ENCODE data around the gene BAAT.

BAAT gene

DNA sequence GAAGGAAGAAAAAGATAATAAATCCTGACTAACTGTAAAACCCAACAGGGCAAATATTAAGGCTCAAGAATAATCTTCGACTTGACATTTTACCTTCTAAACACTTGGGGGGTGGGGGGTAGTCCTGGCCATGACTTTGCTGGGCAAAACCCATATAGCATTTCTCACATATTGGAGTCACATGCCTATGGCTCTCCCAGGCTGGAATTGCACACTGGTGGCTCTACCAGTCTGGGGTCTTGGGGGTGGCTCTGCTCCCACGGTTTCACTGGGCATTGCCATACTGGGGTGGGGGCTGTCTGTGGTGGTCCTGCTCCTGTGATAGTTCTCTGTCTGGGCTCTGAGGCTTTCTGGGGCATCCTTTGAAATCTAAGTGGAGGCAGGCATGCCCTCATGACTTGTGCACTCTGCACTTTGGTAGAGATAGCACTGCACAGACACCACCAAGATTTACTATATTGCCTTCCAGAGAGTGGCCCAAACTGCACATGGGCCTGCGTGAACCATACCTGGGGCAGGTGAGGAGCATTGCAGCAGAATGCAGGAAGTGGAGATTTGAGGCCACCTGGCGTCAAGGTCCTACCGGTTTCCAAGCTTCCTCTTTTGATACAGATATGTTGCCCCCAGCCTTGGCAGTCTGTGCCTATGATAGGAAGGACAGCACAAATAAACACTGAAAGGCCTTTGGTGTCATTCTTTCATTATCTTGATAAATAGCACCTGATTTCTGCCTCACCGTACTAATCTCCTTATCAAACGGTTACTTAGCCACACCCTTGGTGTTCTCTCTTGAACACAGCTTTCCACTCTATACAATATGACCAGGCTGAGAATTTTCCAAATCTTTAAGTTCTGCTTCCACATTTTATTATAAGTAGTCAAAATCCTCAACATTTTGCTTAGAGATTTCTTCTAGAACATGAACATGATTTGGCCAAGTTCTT lies 29.8 kb downstream of the BAAT start:
- no peaks in the 10 kb centered on the region for H3K4me1 ChIP-seq (ENCODE audit: control insufficient read depth, insufficient read depth, low read length)
- no peaks in the 10 kb centered on the region for H3K9me3 ChIP-seq (replicated peaks; ENCODE audit: low read length)
- no peak overlapping the region for H3K4me3 ChIP-seq (ENCODE audit: low read length)

DNA sequence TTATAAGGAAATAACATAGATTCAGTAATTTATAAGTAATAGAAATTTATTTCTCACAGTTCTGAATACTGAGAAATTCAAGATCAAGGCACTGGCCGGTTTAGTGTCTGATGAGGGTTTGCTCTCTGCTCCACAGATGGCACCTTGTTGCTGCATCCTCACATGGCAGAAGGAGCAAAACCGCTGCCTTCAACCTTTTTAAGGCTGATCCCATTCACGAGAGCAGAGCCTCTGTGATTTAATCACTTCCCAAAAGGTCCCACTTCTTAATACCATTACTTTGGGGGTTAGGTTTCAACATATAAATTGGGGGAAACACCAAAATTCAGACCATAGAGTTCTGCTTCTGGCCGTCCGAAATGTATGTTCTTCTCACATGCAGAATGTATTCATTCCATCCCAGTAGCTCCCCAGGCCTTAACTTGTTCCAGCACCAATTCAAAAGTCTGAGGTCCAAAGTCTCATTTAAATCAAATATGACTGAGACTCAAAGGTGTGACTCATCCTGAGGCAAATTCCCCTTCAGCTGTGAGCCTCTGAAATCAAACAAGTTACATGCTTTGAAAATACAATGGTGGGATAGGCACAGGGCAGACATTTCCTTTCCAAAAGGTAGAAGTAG lies 30.6 kb downstream of the BAAT start:
- Histone ChIP-seq H3K4me1 (ENCODE audit: control insufficient read depth, insufficient read depth, low read length) (no peaks in the 10 kb centered on the region), H3K9me3 (replicated peaks; ENCODE audit: low read length) (no peaks in the 10 kb centered on the region), H3K4me3 (ENCODE audit: low read length) (no peak overlapping the region), H3K36me3 (ENCODE audit: insufficient read depth, low read length) (no peaks in the 10 kb centered on the region), H3K27me3 (ENCODE audit: control insufficient read depth, insufficient read depth, low read length) (no peaks in the 10 kb centered on the region), H3K9ac (ENCODE audit: low read depth, low read length) (no peak overlapping the region), H3K4me2 (ENCODE audit: low read length) (no peak overlapping the region)

More for the DNA sequence above, 29.8 kb downstream of the BAAT start:
- H3K27me3 ChIP-seq (ENCODE audit: control insufficient read depth, insufficient read depth, low read length), result no peaks in the 10 kb centered on the region
- no peaks in the 10 kb centered on the region for H3K36me3 ChIP-seq (ENCODE audit: insufficient read depth, low read length)
- no peak overlapping the region for H3K9ac ChIP-seq (ENCODE audit: low read depth, low read length)
- H3K4me2 ChIP-seq (ENCODE audit: low read length), result no peak overlapping the region

DNA sequence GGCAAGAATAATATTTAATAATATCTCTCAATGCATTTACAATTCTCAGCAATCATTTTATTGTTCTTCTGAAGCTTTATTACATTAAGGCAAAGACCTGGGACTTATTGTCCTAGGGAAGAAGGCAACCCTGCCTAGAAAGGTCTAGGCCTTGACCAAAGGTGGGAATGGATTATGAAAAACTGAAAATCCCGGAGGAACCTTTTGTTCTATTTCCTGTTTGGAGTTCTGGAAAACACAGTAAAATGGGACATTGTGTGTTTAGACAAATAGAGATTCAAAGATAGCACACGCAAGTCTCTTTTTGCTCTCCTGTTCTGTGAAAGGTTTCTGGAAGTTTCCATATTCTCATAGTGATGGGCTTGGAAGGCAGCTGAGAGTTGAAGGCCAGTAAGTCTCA lies 31.1 kb downstream of the BAAT start:
- Histone ChIP-seq H3K27me3 (ENCODE audit: control insufficient read depth, insufficient read depth, low read length) (no peaks in the 10 kb centered on the region), H3K4me2 (ENCODE audit: low read length) (no peak overlapping the region), H3K4me3 (ENCODE audit: low read length) (no peak overlapping the region), H3K9ac (ENCODE audit: low read depth, low read length) (no peak overlapping the region), H3K36me3 (ENCODE audit: insufficient read depth, low read length) (no peaks in the 10 kb centered on the region), H3K9me3 (replicated peaks; ENCODE audit: low read length) (no peaks in the 10 kb centered on the region), H3K4me1 (ENCODE audit: control insufficient read depth, insufficient read depth, low read length) (no peaks in the 10 kb centered on the region)

DNA sequence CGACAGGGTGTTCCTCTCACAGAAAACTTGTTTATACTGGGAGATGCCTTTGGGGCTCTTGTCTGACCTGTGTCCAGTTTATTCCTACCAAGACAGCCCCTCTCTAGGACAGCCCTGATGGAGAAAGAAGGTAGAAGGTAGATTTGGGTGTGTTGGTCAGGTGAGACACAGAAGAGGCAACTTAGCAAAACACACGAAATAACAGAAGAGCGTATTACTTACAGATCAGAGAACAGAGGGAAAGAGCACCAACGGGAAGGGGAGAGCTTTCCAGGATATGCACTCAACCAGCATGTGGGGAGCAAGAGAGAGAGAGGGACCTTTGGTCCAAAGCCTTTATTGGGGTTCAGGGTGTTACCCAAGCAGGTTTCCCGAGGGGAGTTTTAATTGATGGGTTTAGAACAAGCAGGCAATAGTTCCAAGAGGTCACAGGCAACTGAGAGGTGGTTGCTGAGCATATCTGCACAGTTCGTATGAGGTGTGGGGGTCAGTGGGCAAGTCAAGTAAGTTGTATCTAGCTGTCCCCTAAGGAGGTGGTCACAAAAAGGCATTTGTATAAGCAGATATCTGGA lies 31.8 kb downstream of the BAAT start:
- H3K27me3 ChIP-seq (ENCODE audit: control insufficient read depth, insufficient read depth, low read length), result peaks cover 2% of the 10 kb centered on the region
- no peak overlapping the region for H3K4me2 ChIP-seq (ENCODE audit: low read length)
- no peak overlapping the region for H3K9ac ChIP-seq (ENCODE audit: low read depth, low read length)

DNA sequence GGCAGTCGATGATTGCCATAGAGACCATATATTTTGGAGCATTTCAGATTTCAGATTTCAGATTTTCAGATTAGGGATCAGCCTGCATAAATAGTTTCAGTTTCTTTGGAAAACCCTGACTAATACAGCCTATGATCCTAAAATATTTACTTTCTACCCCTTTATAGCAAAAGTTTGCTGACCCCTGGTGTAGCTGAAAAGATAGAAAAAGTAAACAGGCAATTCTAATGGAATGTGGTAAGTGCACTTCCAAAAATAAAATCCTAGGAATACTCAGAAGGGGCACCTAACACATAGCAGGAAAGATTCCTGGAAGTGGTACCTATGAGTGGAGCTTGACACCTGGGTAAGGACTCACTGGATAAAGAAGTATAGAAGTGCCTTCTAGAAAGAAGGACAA lies 34.5 kb downstream of the BAAT start:
- no peak overlapping the region for H3K9ac ChIP-seq (ENCODE audit: low read depth, low read length)

More for the DNA sequence above, 31.8 kb downstream of the BAAT start:
- no peaks in the 10 kb centered on the region for H3K4me1 ChIP-seq (ENCODE audit: control insufficient read depth, insufficient read depth, low read length)
- no peaks in the 10 kb centered on the region for H3K9me3 ChIP-seq (replicated peaks; ENCODE audit: low read length)
- no peak overlapping the region for H3K4me3 ChIP-seq (ENCODE audit: low read length)
- no peaks in the 10 kb centered on the region for H3K36me3 ChIP-seq (ENCODE audit: insufficient read depth, low read length)

DNA sequence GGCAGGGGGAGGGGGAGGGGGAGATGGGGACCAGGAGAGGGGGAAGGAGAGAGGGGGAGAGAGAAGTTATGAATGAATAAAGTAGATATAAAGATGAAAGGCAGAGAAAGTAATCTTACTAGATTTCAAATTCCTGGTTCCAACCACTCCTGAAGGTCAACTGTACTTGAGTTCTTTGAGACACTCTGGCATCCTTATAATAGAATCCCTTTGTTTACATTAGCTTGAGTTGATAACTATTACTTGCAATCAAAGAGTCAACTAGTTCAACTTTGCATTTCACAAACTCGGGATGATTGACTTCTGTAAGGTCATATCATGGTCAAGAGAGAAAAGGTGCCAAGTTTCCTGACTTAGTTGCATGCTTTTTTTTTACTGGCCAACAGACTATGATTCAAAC lies 42.2 kb downstream of the BAAT start:
- no peak overlapping the region for H3K4me2 ChIP-seq (ENCODE audit: low read length)
- no peaks in the 10 kb centered on the region for H3K36me3 ChIP-seq (ENCODE audit: insufficient read depth, low read length)

More for the DNA sequence above, 34.5 kb downstream of the BAAT start:
- no peaks in the 10 kb centered on the region for H3K4me1 ChIP-seq (ENCODE audit: control insufficient read depth, insufficient read depth, low read length)
- no peak overlapping the region for H3K4me2 ChIP-seq (ENCODE audit: low read length)
- H3K27me3 ChIP-seq (ENCODE audit: control insufficient read depth, insufficient read depth, low read length), result peaks cover 7% of the 10 kb centered on the region
- H3K9me3 ChIP-seq (replicated peaks; ENCODE audit: low read length), result no peaks in the 10 kb centered on the region
- H3K36me3 ChIP-seq (ENCODE audit: insufficient read depth, low read length), result no peaks in the 10 kb centered on the region
- H3K4me3 ChIP-seq (ENCODE audit: low read length), result no peak overlapping the region

DNA sequence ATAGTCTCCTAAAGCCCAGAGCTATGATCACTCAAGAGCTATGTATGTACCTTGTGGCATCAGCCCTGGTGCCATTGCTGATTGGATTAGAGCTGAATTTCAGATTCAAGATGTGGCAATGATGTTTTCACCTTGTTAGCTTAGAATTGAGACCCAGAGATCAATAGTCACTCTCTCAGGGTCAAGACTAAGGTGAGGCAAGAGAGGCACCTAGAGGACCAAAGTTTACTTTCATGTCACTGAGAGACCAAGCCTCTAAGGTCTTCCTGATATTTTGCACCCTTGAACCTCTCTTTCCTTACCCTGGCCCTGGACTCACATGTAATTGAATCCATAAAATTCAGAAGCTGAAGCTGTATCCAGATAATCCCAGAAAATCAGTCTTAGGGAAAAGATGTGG lies 42.8 kb downstream of the BAAT start:
- Histone ChIP-seq H3K4me1 (ENCODE audit: control insufficient read depth, insufficient read depth, low read length) (no peaks in the 10 kb centered on the region), H3K9ac (ENCODE audit: low read depth, low read length) (no peak overlapping the region), H3K36me3 (ENCODE audit: insufficient read depth, low read length) (no peaks in the 10 kb centered on the region), H3K9me3 (replicated peaks; ENCODE audit: low read length) (no peaks in the 10 kb centered on the region), H3K4me3 (ENCODE audit: low read length) (no peak overlapping the region), H3K27me3 (ENCODE audit: control insufficient read depth, insufficient read depth, low read length) (no peaks in the 10 kb centered on the region), H3K4me2 (ENCODE audit: low read length) (no peak overlapping the region)

More for the DNA sequence above, 42.2 kb downstream of the BAAT start:
- Histone ChIP-seq H3K4me1 (ENCODE audit: control insufficient read depth, insufficient read depth, low read length) (no peaks in the 10 kb centered on the region), H3K27me3 (ENCODE audit: control insufficient read depth, insufficient read depth, low read length) (peaks cover 1% of the 10 kb centered on the region), H3K9me3 (replicated peaks; ENCODE audit: low read length) (no peaks in the 10 kb centered on the region), H3K4me3 (ENCODE audit: low read length) (no peak overlapping the region), H3K9ac (ENCODE audit: low read depth, low read length) (no peak overlapping the region)

DNA sequence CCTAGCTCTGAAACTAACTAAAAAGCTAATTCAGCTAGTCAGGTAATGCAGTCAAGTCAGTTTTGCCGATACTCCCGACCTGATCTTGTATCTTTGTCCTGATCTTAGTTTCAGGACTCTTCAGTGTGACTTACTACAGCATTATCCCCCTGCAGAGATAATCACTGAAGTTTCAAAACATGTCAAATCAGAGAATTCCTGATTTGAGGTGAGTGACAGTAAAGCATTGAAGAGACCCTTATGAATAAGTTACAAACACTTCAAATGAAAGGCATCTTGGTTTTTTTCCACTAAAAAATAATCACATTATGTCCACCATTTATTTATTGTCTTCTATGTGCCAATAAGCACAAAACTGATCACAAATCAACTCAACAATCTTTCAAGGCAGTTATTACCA lies 47.6 kb downstream of the BAAT start:
- Histone ChIP-seq H3K4me1 (ENCODE audit: control insufficient read depth, insufficient read depth, low read length) (no peaks in the 10 kb centered on the region), H3K27me3 (ENCODE audit: control insufficient read depth, insufficient read depth, low read length) (no peaks in the 10 kb centered on the region), H3K9ac (ENCODE audit: low read depth, low read length) (no peak overlapping the region), H3K9me3 (replicated peaks; ENCODE audit: low read length) (no peaks in the 10 kb centered on the region), H3K4me3 (ENCODE audit: low read length) (no peak overlapping the region), H3K4me2 (ENCODE audit: low read length) (no peak overlapping the region), H3K36me3 (ENCODE audit: insufficient read depth, low read length) (no peaks in the 10 kb centered on the region)

DNA sequence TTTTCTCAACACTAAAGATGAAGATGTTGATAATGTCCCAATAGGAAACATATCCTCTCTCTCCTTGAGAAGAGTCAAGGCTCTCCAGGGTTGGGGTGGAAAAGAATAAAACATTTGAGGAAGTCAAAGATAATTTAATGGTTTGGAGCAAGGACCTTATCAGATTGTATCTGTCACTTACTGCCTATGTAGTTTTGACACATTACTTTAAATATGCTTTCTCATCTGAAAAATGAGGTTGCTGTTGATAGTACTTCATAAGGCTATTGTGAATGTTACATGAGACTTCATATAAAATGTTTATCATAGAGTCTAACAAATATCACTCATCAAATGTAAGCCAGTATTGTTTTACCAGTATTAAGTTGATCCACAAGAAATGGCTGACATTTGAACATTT lies 48.7 kb downstream of the BAAT start:
- Histone ChIP-seq H3K4me2 (ENCODE audit: low read length) (no peak overlapping the region), H3K27me3 (ENCODE audit: control insufficient read depth, insufficient read depth, low read length) (no peaks in the 10 kb centered on the region), H3K36me3 (ENCODE audit: insufficient read depth, low read length) (no peaks in the 10 kb centered on the region), H3K4me1 (ENCODE audit: control insufficient read depth, insufficient read depth, low read length) (no peaks in the 10 kb centered on the region), H3K9ac (ENCODE audit: low read depth, low read length) (no peak overlapping the region), H3K4me3 (ENCODE audit: low read length) (no peak overlapping the region), H3K9me3 (replicated peaks; ENCODE audit: low read length) (no peaks in the 10 kb centered on the region)

DNA sequence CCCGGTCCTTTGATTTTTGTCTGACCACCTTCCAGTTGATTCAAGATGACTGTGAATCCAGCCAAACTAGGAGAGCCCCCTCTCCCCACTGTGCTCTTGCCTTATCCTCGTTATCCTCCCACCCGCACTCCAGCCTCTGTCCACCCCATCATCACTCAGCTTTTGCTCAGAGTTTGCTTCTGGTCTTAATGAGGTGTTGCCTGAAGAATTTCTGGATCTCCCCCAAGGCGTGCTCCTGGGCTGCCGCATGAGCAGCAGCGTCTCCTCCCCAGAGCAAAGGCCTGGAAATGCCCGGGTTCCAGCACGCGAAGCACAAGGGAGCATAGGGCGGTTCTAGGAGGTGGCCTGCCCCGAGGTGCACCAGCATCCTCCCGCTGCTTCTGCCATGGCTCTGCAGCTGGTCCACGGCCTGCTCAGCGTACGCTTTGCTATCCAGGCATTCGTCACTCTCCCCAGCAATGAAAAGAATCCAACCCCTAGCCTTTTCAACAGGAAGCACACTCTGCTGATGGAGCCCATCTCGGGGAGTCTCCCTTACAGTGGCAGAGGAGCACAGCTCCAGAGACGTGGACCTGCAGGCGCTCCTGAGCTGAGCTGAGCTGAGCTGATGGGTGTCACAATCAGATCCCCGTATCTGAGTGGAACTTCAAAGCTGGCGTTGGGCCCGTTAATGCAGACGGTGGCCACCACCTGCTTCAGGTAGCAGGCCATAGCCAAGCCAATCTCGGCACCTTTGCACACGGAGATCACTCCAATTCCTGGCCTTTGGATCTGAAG lies 50.7 kb downstream of the BAAT start:
- no peak overlapping the region for H3K4me3 ChIP-seq (ENCODE audit: low read length)
- no peaks in the 10 kb centered on the region for H3K36me3 ChIP-seq (ENCODE audit: insufficient read depth, low read length)
- no peaks in the 10 kb centered on the region for H3K9me3 ChIP-seq (replicated peaks; ENCODE audit: low read length)
- no peak overlapping the region for H3K9ac ChIP-seq (ENCODE audit: low read depth, low read length)
- no peak overlapping the region for H3K4me2 ChIP-seq (ENCODE audit: low read length)
- no peaks in the 10 kb centered on the region for H3K4me1 ChIP-seq (ENCODE audit: control insufficient read depth, insufficient read depth, low read length)
- H3K27me3 ChIP-seq (ENCODE audit: control insufficient read depth, insufficient read depth, low read length), result no peaks in the 10 kb centered on the region

DNA sequence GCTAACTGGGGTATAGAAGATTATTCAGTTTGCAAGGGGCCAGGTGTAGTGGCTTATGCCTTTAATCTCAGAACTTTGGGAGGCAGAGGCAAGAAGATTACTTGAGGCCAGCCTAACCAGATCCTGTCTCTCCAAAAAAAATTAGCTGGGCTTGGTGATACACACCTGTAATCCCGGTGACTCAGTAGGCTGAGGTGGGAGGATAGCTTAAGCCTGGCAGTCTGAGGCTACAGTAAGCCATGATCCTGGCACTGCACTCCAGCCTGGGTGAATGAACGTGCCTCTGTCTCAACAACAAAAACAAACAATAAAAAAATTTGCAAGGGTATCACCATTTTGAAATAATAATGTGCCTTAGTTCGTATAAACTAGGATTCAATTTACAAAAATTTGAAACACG lies 51.3 kb downstream of the BAAT start:
- Histone ChIP-seq H3K36me3 (ENCODE audit: insufficient read depth, low read length) (no peaks in the 10 kb centered on the region), H3K4me3 (ENCODE audit: low read length) (no peak overlapping the region), H3K9ac (ENCODE audit: low read depth, low read length) (no peak overlapping the region), H3K4me1 (ENCODE audit: control insufficient read depth, insufficient read depth, low read length) (no peaks in the 10 kb centered on the region), H3K4me2 (ENCODE audit: low read length) (no peak overlapping the region), H3K27me3 (ENCODE audit: control insufficient read depth, insufficient read depth, low read length) (no peaks in the 10 kb centered on the region), H3K9me3 (replicated peaks; ENCODE audit: low read length) (no peaks in the 10 kb centered on the region)
